CD4-positive, alpha-beta T cell (primary cell): ENCODE results near the gene PIP5K1B. TPM values are rescaled to one million over a fixed set of nuclear protein-coding genes. Genes with fewer than 3 reads are reported as not detected.

Experiments
- ATAC-seq: fragments of 200-7000 bp; cut with Tn5 transposase; one replicate; pipeline ENCODE4 v1.10.0; 2022; ENCODE audit warnings: mild to moderate bottlenecking; ENCODE audit not compliant: poor library complexity
- CTCF ChIA-PET: fragments of 350-600 bp; sonication (Branson Sonifier 250); formaldehyde crosslinking; loops from one replicate; lab custom pipeline; 2021; ENCODE audit warnings: antibody characterized with exemption, inconsistent platforms; lab: Charles Lee
- POLR2A ChIA-PET: fragments of 350-600 bp; sonication (Branson Sonifier 250); formaldehyde crosslinking; loops from one replicate; lab custom pipeline; 2021; ENCODE audit warnings: antibody characterized with exemption, inconsistent platforms; lab: Charles Lee
- DNase-seq, 14 experiments: peaks; one replicate each; pipeline ENCODE4 v3.0.0-alpha.2; 2013 to 2020; ENCODE audit warnings: mixed read lengths in 2 of 14
- H3K27ac ChIP-seq, 2 donors: one replicate each; pipeline versions ENCODE4 v1.5.1 to v1.7.0; 2013; ENCODE audit warnings: low read length in 2 of 2, low read depth in 1 of 2, mild to moderate bottlenecking in 1 of 2
- H3K27me3 ChIP-seq, 2 experiments: 1 replicate in 1 of 2; 2 replicates in 1 of 2; pipeline versions ENCODE4 v1.6.1 to v1.7.0; 2013; ENCODE audit warnings: low read length in 2 of 2, control low read depth in 1 of 2, mild to moderate bottlenecking in 1 of 2, moderate library complexity in 1 of 2; ENCODE audit not compliant: insufficient read depth in 2 of 2, control insufficient read depth in 1 of 2
- H3K36me3 ChIP-seq: one replicate; pipeline ENCODE4 v1.6.1; 2013; ENCODE audit warnings: low read length, control low read depth; ENCODE audit not compliant: insufficient read depth
- H3K4me1 ChIP-seq: one replicate; pipeline ENCODE4 v1.6.1; 2013; ENCODE audit warnings: low read length, control low read depth; ENCODE audit not compliant: insufficient read depth
- H3K4me3 ChIP-seq: one replicate; pipeline ENCODE4 v1.5.1; 2013; ENCODE audit warnings: mild to moderate bottlenecking, low read length, moderate library complexity
- H3K9me3 ChIP-seq, 2 experiments: 1 replicate in 1 of 2; 2 replicates in 1 of 2; pipeline versions ENCODE4 v1.6.1 to v1.7.0; 2013; ENCODE audit warnings: low read length in 2 of 2, mild to moderate bottlenecking in 2 of 2, control low read depth in 1 of 2, moderate library complexity in 1 of 2; ENCODE audit not compliant: control insufficient read depth in 1 of 2, insufficient read depth in 1 of 2
- H3K27ac Mint-ChIP-seq: one replicate; pipeline ENCODE4 v1.8.0; 2020; ENCODE audit warnings: mixed read lengths
- H3K27me3 Mint-ChIP-seq: one replicate; pipeline ENCODE4 v1.8.0; 2021; ENCODE audit warnings: mixed read lengths
- H3K36me3 Mint-ChIP-seq: one replicate; pipeline ENCODE4 v1.8.0; 2021; ENCODE audit warnings: low read depth, mixed read lengths
- H3K4me1 Mint-ChIP-seq: one replicate; pipeline ENCODE4 v1.8.0; 2021; ENCODE audit warnings: low read depth, mixed read lengths
- H3K4me3 Mint-ChIP-seq: one replicate; pipeline ENCODE4 v1.8.0; 2020; ENCODE audit warnings: mild to moderate bottlenecking, mixed read lengths
- H3K9me3 Mint-ChIP-seq: one replicate; pipeline ENCODE4 v1.8.0; 2020; ENCODE audit warnings: mixed read lengths
- CTCF ChIP-seq: fragments of 200-600 bp; IDR thresholded peaks from one replicate; pipeline ENCODE4 v1.8.0; 2022; ENCODE audit warnings: antibody characterized with exemption, mild to moderate bottlenecking
- intact Hi-C, 2 experiments: fragments of 100-400 bp; cut with DNase I in 1 of 2; cut with micrococcal nuclease in 1 of 2; formaldehyde crosslinking; loops; one replicate each; pipeline versions ENCODE4 v1.15.1 to v1.9.0; 2023 to 2025; cut with DNase I, micrococcal nuclease
- total RNA-seq, 174 experiments: library from RNA in 2 of 174; stranded (reverse) in 2 of 174; gene quantifications; one replicate each; pipeline ENCODE4 v1.2.3 and lab custom pipeline; 2021 to 2026

The PIP5K1B gene
- total RNA-seq, 2 experiments from 2014 or later: not detected

GRCh38 chr9:68905129-68905528 is 200.1 kb downstream of the PIP5K1B start:
- H3K27ac ChIP-seq: no peak overlapping the region
- DNase-seq (no peak), ATAC-seq (no peak)
- peaks cover 6% of the 10 kb centered on the region for H3K4me1 Mint-ChIP-seq
- intact Hi-C loops: no loop called here
- no peak overlapping the region for H3K4me3 ChIP-seq
- ChIA-PET POLR2A (interaction anchor here (0.9 kb wide), 1 partner anchor 45 kb away, joined by 3 read pairs; no protein-coding TSS in a partner anchor), CTCF (interaction anchor here (0.8 kb wide), 1 partner anchor 10 kb away, joined by 3 read pairs; no protein-coding TSS in a partner anchor)
- no peak overlapping the region for H3K27ac Mint-ChIP-seq
- H3K9me3 Mint-ChIP-seq: no peaks in the 10 kb centered on the region
- no peaks in the 10 kb centered on the region for H3K27me3 ChIP-seq
- H3K4me1 ChIP-seq: peaks cover 3% of the 10 kb centered on the region
- no peaks in the 10 kb centered on the region for H3K36me3 ChIP-seq
- no peak overlapping the region for H3K4me3 Mint-ChIP-seq
- H3K36me3 Mint-ChIP-seq: no peaks in the 10 kb centered on the region
- no peaks in the 10 kb centered on the region for H3K9me3 ChIP-seq
- H3K27me3 Mint-ChIP-seq: no peaks in the 10 kb centered on the region
- TF ChIP-seq CTCF: no peak

- peaks cover 6% of the 10 kb centered on the region for H3K27me3 Mint-ChIP-seq
- no peaks in the 10 kb centered on the region for H3K36me3 ChIP-seq
- peaks cover 3% of the 10 kb centered on the region for H3K4me1 ChIP-seq
- no peak overlapping the region for H3K27ac Mint-ChIP-seq
- DNase-seq (no peak), ATAC-seq (no peak)
- H3K4me3 ChIP-seq: no peak overlapping the region
- no peak overlapping the region for H3K27ac ChIP-seq
- H3K4me3 Mint-ChIP-seq: no peak overlapping the region
- no peaks in the 10 kb centered on the region for H3K9me3 Mint-ChIP-seq
- POLR2A ChIA-PET: no interaction called here
- H3K4me1 Mint-ChIP-seq: peaks cover 6% of the 10 kb centered on the region
- no peaks in the 10 kb centered on the region for H3K27me3 ChIP-seq
- TF ChIP-seq CTCF: no peak
- intact Hi-C loops: no loop called here
- CTCF ChIA-PET: no interaction called here
- no peaks in the 10 kb centered on the region for H3K36me3 Mint-ChIP-seq
- H3K9me3 ChIP-seq: no peaks in the 10 kb centered on the region
These were observed 202.9 kb downstream of the PIP5K1B start for GRCh38 chr9:68907910-68908309.

DNA sequence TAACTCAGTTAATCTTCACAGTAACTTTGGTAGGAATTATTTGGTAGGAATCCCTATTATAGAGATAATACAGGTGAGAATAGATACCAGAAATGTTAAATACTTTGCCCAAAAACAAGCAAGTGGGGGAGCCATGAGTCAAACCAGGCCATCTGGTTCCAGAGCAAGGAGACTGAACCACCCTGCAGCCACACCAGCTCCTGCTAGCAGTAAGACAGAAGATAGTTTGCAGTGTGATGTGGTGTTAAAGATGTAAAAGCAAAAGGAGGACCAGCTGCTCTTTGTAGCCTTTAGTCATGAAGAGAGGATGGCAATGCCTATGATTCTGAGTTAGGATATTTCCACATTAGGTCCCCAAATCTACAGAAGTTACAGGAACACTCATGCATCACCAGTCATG is 207.5 kb downstream of the PIP5K1B start:
- Mint-ChIP-seq H3K27me3 (peaks cover 6% of the 10 kb centered on the region), H3K4me1 (no peaks in the 10 kb centered on the region), H3K27ac (no peak overlapping the region), H3K4me3 (no peak overlapping the region), H3K9me3 (no peaks in the 10 kb centered on the region), H3K36me3 (no peaks in the 10 kb centered on the region)
- ATAC-seq (no peak), DNase-seq (no peak)
- no peaks in the 10 kb centered on the region for H3K27me3 ChIP-seq
- ChIA-PET CTCF (interaction anchor here (1.0 kb wide), 1 partner anchor 87 kb away, joined by 3 read pairs; no protein-coding TSS in a partner anchor), POLR2A (interaction anchor here (1.1 kb wide), 1 partner anchor 16 kb away, joined by 4 read pairs; no protein-coding TSS in a partner anchor)
- no peak for TF ChIP-seq CTCF
- no peaks in the 10 kb centered on the region for H3K36me3 ChIP-seq
- H3K4me3 ChIP-seq: no peak overlapping the region
- intact Hi-C loops: no loop called here
- H3K9me3 ChIP-seq: no peaks in the 10 kb centered on the region
- no peaks in the 10 kb centered on the region for H3K4me1 ChIP-seq
- H3K27ac ChIP-seq: no peak overlapping the region
